BLaER1 treated with 17β-estradiol and CSF1 and Interleukin-3, amounts not matched to agents 10 nM and 100 nM (cell line): ENCODE data around the gene ICE2.

Experiments used
- H3K27ac ChIP-seq, 11 experiments: shearing (Covaris generic); formaldehyde crosslinking; 2 replicates each; pipeline ENCODE4 v1.8.1; 2022
- H3K27me3 ChIP-seq, 11 experiments: shearing (Covaris generic); formaldehyde crosslinking; 2 replicates each; pipeline ENCODE4 v1.8.1; 2022
- H3K36me3 ChIP-seq, 11 experiments: shearing (Covaris generic); formaldehyde crosslinking; 2 replicates each; pipeline ENCODE4 v1.8.1; 2022
- H3K4me1 ChIP-seq, 10 experiments: shearing (Covaris generic); formaldehyde crosslinking; 2 replicates each; pipeline ENCODE4 v1.8.1; 2022
- H3K4me2 ChIP-seq, 11 experiments: shearing (Covaris generic); formaldehyde crosslinking; 2 replicates each; pipeline ENCODE4 v1.8.1; 2022
- H3K4me3 ChIP-seq, 10 experiments: shearing (Covaris generic); formaldehyde crosslinking; 2 replicates each; pipeline ENCODE4 v1.8.1; 2022
- H3K9ac ChIP-seq, 11 experiments: shearing (Covaris generic); formaldehyde crosslinking; 2 replicates each; pipeline ENCODE4 v1.8.1; 2022
- H3K9me3 ChIP-seq, 11 experiments: shearing (Covaris generic); formaldehyde crosslinking; replicated peaks in 1 of 11; 2 replicates each; pipeline ENCODE4 v1.8.1; 2022
- H4K20me1 ChIP-seq, 11 experiments: shearing (Covaris generic); formaldehyde crosslinking; 2 replicates each; pipeline ENCODE4 v1.8.1; 2022
- Cebpa-rat ChIP-seq, 11 experiments: shearing (Covaris generic); IDR thresholded peaks; 2 replicates each; pipeline ENCODE4 v1.8.1; 2022

ICE2 gene

DNA sequence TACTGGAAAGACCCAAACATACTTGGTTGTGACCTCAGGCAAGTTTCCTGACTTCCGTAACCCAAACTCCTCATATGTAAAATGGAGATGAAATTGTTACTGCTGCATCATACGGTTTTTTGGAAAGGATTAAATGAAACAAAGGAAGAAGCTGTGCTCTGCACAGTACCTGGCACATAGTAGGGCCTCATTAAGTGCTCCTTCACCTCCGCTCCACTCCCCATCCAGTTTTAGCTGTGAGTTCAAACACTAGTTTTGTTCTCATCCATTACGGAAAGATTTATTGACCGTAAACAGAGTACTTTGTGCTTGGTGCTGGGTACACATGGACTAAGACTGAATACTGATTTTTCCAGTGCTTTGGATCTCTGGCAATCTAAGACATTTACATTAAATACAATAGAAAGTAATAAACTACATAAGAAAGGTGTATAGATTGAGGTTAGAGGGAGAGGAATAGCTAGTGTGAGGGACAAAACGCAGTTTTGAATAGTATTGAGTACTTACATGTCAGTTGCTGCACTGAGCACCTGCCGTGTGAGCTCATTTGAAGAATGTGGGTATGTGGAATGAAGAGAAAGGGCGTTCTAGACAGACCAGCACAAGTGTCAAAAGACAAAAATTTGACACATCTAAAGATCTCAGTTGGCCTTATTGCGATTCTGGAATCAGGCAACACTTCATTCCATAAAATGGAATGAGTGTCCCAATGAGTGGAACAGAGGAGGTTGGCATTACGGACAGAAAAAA, 594 bp upstream of the ICE2 start:
- Histone ChIP-seq H3K9me3 (no peaks in the 10 kb centered on the region), H3K36me3 (peaks cover under 1 to 23% (median 6%) of the 10 kb centered on the region in 11 experiments; a peak in 16 of 22 replicates), H3K27me3 (no peaks in the 10 kb centered on the region), H3K9ac (peak overlapping the region; percentile 87 to 99 (median 94); a peak in 21 of 22 replicates), H3K27ac (peak overlapping the region; percentile 24 to 99 (median 96); a peak in 21 of 22 replicates), H4K20me1 (no peaks in the 10 kb centered on the region), H3K4me3 (peak overlapping the region; percentile 66 to 91 (median 80)), H3K4me1 (peaks cover 31 to 44% (median 38%) of the 10 kb centered on the region in 10 experiments), H3K4me2 (peak overlapping the region; percentile 75 to 92 (median 89))
- TF ChIP-seq Cebpa-rat (IDR thresholded peaks at IDR 0.05) = no peak

DNA sequence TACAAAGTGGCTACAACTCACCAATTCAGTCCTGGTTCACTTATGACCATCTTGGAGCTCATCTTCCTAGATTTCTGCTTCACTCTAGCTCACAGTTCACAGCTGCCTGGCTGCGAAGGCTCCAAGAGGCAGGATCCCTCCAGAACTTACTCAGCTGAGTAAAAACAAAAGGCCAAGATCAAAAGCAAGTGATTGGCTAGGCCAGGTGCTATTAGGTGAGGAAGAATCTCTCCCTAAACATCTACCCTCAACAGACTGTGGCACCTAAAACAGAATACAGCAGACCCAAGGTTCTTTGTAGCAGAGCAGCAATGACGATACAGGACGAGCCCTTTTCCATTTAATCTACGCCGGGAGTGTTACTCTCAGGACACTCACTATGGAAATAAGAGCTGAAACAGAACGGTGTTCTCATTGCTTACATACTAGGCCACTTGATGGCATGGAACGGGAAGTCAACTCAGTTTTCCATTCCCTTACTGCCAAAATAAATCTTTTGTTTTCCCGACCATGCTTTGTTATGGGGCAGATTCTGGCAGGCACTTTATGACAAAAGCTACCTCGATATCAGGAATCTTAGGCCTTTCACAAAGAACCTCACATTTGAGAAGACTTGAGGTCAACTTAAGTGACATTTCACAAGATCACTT, 901 bp downstream of the ICE2 start:
- Histone ChIP-seq H3K27me3 (no peaks in the 10 kb centered on the region), H4K20me1 (no peaks in the 10 kb centered on the region), H3K36me3 (peaks cover 13 to 38% (median 19%) of the 10 kb centered on the region in 11 experiments), H3K27ac (peak overlapping the region; percentile 76 to 99 (median 96)), H3K9ac (peak overlapping the region; percentile 87 to 99 (median 94)), H3K4me2 (peak overlapping the region; percentile 77 to 97 (median 89)), H3K4me1 (peaks cover 31 to 44% (median 38%) of the 10 kb centered on the region in 10 experiments), H3K4me3 (peak overlapping the region; percentile 66 to 91 (median 80)), H3K9me3 (no peaks in the 10 kb centered on the region)
- TF ChIP-seq Cebpa-rat (IDR thresholded peaks at IDR 0.05) = no peak

DNA sequence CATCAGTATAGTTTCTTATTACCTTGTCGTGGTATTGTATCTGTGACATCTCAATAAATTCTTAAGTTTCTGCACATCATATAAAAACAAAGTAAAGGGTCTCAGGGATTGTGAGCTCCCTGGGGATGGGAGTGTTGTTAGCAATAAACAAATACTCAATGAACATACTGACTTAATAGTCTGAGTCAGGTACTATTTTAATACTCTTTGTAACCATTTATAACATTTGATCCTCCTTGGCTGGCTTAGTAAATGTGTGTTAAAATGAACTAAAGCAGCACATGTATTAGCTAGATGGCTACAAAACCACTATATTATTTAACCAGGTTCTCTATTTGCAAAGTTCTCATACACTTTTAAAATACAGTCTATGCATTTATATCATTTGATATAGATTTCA, 1.8 kb downstream of the ICE2 start:
- H3K27ac ChIP-seq = 0 out of 22 replicates have a peak overlapping the region, but pooled peaks of 1 of the 11 experiments have one; percentile 95
- TF ChIP-seq Cebpa-rat (IDR thresholded peaks at IDR 0.05) = no peak
- H3K4me3 ChIP-seq = peak overlapping the region in 6 of 10 experiments; percentile 76 to 91 (median 80); a peak in 5 of 20 replicates

DNA sequence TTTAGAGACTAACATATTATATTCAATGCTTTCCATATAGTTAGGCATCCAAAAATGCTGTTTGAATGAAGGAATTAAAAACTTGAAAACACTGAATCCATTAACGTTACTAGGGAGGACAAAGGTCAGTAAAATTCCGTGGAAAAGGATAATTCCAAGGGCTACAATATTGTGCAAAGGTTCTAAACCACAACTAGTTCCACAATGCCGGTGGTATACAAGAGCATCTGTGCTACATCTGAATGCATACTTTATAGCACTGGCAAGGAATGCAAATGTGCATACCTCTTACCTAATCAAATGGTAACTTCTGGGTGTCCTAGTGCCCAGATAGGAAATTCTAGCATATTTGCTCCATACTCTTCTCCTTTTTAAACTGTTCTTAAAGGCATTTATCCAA, 2.2 kb downstream of the ICE2 start:
- Histone ChIP-seq H4K20me1 (no peaks in the 10 kb centered on the region), H3K9ac (no peak overlapping the region), H3K4me3 (no peak overlapping the region), H3K36me3 (peaks cover 20 to 49% (median 26%) of the 10 kb centered on the region in 11 experiments), H3K9me3 (no peaks in the 10 kb centered on the region), H3K4me2 (peak overlapping the region; percentile 28 to 97 (median 89); a peak in 20 of 22 replicates), H3K27ac (no peak overlapping the region), H3K27me3 (no peaks in the 10 kb centered on the region), H3K4me1 (peaks cover 31 to 44% (median 38%) of the 10 kb centered on the region in 10 experiments)
- TF ChIP-seq Cebpa-rat (IDR thresholded peaks at IDR 0.05) = no peak

More for the DNA sequence above, 1.8 kb downstream of the ICE2 start:
- peaks cover 20 to 45% (median 26%) of the 10 kb centered on the region in 11 experiments for H3K36me3 ChIP-seq
- H3K4me1 ChIP-seq = peaks cover 31 to 44% (median 38%) of the 10 kb centered on the region in 10 experiments
- peak overlapping the region in 2 of 11 experiments; percentile 32 to 99; a peak in 2 of 22 replicates for H3K9ac ChIP-seq
- H3K9me3 ChIP-seq = no peaks in the 10 kb centered on the region
- H3K4me2 ChIP-seq = peak overlapping the region; percentile 77 to 97 (median 89); a peak in 20 of 22 replicates
- H4K20me1 ChIP-seq = no peaks in the 10 kb centered on the region
- no peaks in the 10 kb centered on the region for H3K27me3 ChIP-seq

DNA sequence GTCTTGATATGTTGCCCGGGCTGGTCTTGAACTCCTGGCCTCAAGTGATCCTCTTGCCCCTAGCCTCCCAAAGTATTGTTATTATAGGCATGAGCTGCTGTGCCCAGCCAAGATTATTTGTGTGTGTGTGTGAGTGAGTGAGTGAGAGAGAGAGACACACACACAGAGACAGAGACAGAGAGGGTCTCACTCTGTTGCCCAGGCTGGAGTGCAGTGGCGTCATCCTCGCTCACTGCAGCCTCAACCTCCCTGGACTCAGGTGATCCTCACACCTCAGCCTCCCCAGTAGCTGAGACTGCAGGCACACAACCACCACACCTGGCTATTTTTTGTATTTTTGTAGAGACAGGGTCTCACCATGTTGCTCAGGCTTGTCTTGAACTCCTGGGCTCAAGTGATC, 5.8 kb downstream of the ICE2 start:
- no peak overlapping the region for H3K4me3 ChIP-seq
- peaks cover 33 to 83% (median 47%) of the 10 kb centered on the region in 11 experiments for H3K36me3 ChIP-seq
- H3K9ac ChIP-seq = no peak overlapping the region
- peaks cover 0 to 4% (median 0%) of the 10 kb centered on the region in 11 experiments; a peak in 1 of 22 replicates for H4K20me1 ChIP-seq
- H3K4me1 ChIP-seq = peaks cover 20 to 40% (median 24%) of the 10 kb centered on the region in 10 experiments
- H3K4me2 ChIP-seq = no peak overlapping the region
- H3K9me3 ChIP-seq = no peaks in the 10 kb centered on the region
- no peaks in the 10 kb centered on the region for H3K27me3 ChIP-seq
- H3K27ac ChIP-seq = no peak overlapping the region
- TF ChIP-seq Cebpa-rat (IDR thresholded peaks at IDR 0.05) = no peak

DNA sequence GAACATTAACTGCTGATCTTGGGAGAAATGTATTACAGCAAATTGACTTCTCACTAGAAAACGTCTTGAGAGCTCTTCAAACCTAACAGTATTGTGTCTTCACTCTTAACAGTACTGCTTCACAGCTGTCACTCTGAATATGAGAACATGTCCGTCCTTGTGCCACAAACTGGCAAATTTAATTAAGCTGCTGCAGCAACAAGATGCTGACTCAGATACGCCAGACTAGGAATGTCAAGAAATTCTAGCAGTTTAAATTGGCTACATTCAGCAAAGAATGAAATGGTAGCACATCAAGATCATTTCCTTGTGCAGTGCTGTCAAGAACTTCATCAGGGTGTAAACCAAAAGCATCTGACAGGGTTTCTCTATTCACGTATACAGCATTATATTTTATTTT, 7.6 kb downstream of the ICE2 start:
- no peak overlapping the region for H3K4me3 ChIP-seq
- no peak overlapping the region for H3K9ac ChIP-seq
- peaks cover 48 to 92% (median 64%) of the 10 kb centered on the region in 11 experiments for H3K36me3 ChIP-seq
- peaks cover 2 to 21% (median 7%) of the 10 kb centered on the region in 10 experiments; a peak in 15 of 20 replicates for H3K4me1 ChIP-seq
- H3K27ac ChIP-seq = no peak overlapping the region
- H3K9me3 ChIP-seq = no peaks in the 10 kb centered on the region
- peaks cover 0 to 4% (median 0%) of the 10 kb centered on the region in 11 experiments; a peak in 1 of 22 replicates for H4K20me1 ChIP-seq
- H3K4me2 ChIP-seq = no peak overlapping the region
- H3K27me3 ChIP-seq = no peaks in the 10 kb centered on the region
- TF ChIP-seq Cebpa-rat (IDR thresholded peaks at IDR 0.05) = no peak

DNA sequence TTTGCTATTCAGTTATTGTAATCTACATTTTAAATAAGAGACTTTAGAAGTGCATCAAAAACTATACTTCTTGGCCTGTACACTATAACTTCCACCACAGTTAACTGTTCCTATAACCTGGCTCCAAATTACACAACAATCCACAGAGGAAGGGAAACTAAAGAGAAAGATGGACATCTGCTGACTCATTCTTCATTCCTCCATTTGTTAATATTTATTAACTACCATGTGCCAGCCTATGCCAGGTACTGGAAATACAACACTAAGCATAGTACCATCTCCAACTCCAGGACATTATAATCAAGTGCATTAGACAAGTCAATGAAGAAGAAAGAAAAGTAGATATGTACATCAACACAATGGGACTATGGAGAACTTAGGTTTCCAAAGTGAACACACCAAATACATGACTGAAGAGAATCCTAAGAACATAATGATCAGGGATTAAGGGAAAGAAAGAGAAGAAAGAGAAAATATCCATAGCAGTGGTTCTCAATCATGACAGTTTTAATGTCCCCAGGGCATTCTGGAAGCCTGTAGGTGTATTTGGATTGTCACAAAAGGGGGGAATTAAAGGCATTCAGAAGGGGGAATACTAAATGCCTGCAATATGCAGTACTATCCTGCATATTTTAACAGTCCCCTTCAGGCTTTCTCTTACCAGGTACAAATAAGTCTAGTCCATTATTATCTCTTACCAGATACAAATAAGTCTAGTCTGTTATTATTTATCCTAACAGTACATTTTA, 8.9 kb downstream of the ICE2 start:
- Histone ChIP-seq H3K36me3 (peaks cover 54 to 96% (median 74%) of the 10 kb centered on the region in 11 experiments), H3K9ac (no peak overlapping the region), H3K4me2 (peak overlapping the region in 5 of 11 experiments; percentile 5 to 49 (median 25); a peak in 5 of 22 replicates), H3K27ac (peak overlapping the region in 3 of 11 experiments; percentile 0 to 40 (median 24); a peak in 3 of 22 replicates), H3K27me3 (no peaks in the 10 kb centered on the region), H3K9me3 (no peaks in the 10 kb centered on the region), H3K4me1 (peaks cover 0 to 13% (median 6%) of the 10 kb centered on the region in 10 experiments; a peak in 8 of 20 replicates), H3K4me3 (no peak overlapping the region), H4K20me1 (peaks cover 0 to 4% (median 0%) of the 10 kb centered on the region in 11 experiments; a peak in 1 of 22 replicates)
- no peak for TF ChIP-seq Cebpa-rat (IDR thresholded peaks at IDR 0.05)

DNA sequence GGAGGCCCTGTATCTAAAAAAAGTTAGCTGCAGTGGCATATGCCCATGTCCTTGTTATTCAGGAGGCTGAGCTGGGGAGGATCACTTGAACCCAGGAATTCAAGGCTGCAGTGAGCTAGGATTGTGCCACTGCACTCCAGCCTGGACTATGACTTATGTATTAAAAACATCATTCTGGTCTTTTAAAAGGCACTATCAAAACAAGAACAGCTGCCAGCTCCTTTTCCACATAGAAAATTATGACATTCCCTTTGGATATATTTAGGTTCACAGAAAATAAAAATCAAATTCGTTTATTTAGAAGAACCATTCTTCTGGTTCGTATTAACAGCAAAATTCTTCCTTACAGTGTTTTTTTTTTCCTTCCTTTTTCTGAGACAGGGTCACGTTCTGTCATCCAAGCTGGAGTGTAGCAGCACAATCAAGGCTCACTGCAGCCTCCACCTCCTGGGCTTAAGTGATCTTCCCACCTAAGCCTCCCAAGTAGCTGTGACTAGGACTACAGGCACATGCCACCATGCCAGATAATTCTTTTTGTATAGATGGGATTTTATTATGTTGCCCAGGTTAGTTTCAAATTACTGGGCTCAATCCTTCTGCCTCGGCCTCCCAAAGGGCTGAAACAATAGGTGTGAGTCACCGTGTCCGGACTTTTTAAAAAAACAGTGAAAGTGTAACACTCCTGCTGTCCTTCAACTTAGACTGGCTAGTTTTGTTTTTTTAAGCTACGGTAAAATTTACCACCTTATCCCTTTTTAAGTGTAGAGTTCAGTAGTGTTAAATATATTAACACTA, 13.9 kb downstream of the ICE2 start:
- Histone ChIP-seq H3K9me3 (no peaks in the 10 kb centered on the region), H3K4me1 (peaks cover 0 to 8% (median 3%) of the 10 kb centered on the region in 10 experiments; a peak in 8 of 20 replicates), H3K9ac (no peak overlapping the region), H3K4me3 (no peak overlapping the region), H4K20me1 (peaks cover 0 to 4% (median 0%) of the 10 kb centered on the region in 11 experiments; a peak in 1 of 22 replicates), H3K27me3 (no peaks in the 10 kb centered on the region), H3K27ac (no peak overlapping the region), H3K4me2 (no peak overlapping the region), H3K36me3 (peaks cover 50 to 95% (median 80%) of the 10 kb centered on the region in 11 experiments)
- no peak for TF ChIP-seq Cebpa-rat (IDR thresholded peaks at IDR 0.05)
